Measurements from ENCODE around the gene COL26A1.
"Not testable (repeated sequence)": the region's sequence is repeated elsewhere in the genome, so short reads cannot be mapped to it uniquely, and the experiment has no call there.

Gene COL26A1

DNA sequence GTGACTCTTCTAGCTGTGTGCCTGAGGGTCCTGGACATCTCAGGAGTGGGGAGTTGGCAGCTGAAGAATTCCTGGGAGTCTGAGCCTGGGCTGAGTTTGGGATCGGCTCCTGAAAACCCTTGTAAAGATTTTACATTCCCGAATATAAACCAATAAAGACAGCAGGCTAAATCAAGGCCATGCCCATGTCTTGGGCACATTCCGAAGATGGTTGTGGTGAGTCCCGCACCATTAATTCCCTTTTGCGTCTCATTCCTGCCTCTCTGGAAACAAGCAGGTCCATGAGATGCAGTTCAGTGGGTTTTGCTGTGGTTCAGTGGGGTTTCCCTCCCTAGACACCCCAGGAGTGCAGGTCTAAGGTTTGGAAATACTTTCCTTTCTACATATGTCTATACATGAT, 90.9 kb downstream of the COL26A1 start:
- no peak for DNase-seq

GRCh38 chr7:101457001-101457750, 94.5 kb downstream of the COL26A1 start:
- DNase-seq, result no peak

DNA sequence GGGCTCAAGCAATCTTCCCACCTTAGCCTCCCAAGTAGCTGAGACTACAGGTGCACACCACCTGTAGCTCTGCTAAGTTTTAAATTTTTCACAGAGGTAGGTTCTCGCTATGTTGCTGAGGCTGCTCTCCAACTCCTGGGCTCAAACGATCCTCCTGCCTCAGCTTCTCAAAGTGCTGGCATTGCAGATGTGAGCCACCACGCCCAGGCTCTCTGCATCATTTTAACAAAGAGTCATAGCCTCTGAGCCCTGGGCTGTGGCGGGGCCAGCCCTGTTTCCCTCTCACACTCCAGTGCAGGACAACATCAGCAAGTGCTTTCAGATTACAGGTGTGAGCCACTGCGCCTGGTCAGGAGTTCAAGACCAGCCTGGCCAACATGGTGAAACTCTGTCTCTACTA, 102.5 kb downstream of the COL26A1 start:
- DNase-seq, result no peak

DNA sequence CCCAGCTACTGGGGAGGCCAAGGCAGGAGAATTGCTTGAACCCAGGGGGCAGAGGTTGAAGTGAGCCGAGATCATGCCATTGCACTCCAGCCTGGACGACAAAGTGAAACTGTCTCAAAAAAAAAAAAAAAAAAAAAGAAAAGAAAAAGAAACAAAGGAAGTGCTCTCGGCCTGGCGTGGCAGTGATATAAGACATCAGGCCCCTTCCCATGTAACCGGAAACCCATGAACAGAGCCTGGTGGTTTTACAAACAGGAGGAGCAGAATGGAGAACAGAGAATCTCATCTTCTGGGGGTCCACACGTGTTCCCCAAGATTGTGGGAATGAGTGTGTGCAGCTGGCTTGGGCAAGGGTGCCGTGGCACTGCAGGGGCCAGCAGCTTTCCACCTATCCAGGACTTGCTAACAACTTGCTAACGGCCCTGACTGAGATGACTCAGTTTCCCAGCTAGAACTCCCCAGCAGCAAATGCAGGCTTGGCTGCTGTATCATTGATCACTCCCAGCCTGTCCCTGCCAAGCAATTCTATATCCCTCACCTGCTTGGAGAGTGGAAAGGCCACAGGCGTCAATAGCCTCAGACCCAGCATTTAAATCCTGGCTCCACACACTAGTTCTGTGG, 103.0 kb downstream of the COL26A1 start:
- no peak for DNase-seq

DNA sequence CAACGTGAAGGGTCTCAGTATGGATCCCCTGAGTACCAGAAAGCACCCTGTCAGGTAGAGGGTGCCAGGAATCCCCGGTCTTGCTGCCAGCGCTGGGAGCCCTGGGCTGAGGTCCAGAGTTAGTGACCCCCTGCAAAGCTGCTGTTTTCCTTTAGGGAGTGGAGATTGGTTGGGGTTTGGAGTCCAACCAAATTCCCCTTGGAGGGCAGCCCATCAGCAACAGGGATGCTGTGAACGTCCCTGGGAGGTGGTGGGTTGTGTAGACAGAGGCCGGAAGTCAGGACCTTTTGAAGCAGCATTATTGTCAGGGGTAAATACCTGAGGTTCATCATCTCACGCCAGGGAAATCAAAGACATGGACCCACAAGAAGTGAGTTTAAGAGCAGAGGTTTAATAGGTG, 104.2 kb downstream of the COL26A1 start:
- DNase-seq, result no peak

- DNase-seq, result no peak
Measured at GRCh38 chr7:101468546-101469275, 106.0 kb downstream of the COL26A1 start.

GRCh38 chr7:101470668-101471487, 108.2 kb downstream of the COL26A1 start:
- no peak for DNase-seq

GRCh38 chr7:101474178-101474577, 111.5 kb downstream of the COL26A1 start:
- no peak for DNase-seq

DNA sequence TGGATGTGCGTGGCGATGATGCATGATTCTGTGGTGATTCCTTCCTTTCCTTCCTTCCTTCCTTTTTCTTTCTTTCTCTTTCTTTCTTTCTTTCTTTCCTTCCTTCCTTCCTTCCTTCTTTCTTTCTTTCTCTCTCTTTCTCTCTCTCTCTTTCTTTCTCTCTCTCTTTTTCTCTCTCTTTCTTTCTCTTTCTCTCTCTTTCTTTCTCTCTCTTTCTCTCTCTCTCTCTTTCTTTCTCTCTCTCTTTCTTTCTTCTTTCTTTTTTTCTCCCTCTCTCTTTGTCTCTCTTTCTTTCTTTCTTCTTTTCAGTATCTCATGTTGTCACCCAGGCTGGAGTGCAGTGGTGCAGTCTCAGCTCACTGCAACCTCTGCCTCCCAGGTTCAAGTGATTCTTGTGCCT, 113.0 kb downstream of the COL26A1 start:
- DNase-seq, result not testable (repeated sequence)

DNA sequence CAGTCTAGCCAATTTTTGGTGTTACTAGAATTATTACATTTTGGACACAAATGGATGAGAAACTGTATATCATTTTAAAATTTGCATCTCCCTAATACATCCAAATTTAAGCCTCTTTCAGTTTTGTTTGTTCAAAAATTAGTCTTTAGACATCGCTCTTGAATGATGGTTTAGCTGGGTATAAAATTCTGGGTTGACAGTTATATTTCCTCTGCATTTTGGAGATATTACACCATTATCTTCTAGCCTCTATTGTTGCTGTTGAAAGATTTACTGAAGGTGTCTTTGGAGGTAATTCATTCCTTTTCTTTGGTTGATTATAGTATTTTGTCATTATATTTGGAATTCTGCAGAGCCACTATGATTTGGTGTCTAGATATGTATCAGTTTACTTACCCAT, 116.5 kb downstream of the COL26A1 start:
- DNase-seq, result no peak

GRCh38 chr7:101486056-101486432, 123.4 kb downstream of the COL26A1 start:
- DNase-seq, result not testable (repeated sequence)

- no peak for DNase-seq
Measured at GRCh38 chr7:101486433-101487104, 123.9 kb downstream of the COL26A1 start.

DNA sequence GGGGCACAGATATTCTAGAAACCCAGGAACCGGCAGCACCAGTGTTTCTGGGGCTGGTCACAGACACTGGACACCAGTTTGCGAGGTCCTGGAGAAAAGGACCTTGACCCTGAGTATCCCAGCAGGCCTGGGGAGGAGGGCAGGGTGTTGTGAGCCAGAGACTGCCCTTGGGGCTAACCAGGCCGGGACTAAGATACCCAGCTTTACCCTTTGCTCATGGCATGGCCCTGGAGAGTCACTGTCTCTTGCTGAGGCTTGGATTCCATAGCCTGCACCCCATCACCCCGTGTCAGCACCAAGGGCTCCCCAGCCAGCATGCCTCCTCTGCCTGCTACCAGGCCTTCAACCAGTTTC, 124.4 kb downstream of the COL26A1 start:
- DNase-seq, result no peak

- DNase-seq, result no peak
Measured at GRCh38 chr7:101487753-101488152, 125.1 kb downstream of the COL26A1 start.

GRCh38 chr7:101488826-101489572, 126.3 kb downstream of the COL26A1 start:
- DNase-seq, result no peak

GRCh38 chr7:101490439-101490838, 127.8 kb downstream of the COL26A1 start:
- DNase-seq, result not testable (repeated sequence)

GRCh38 chr7:101491442-101491841, 128.8 kb downstream of the COL26A1 start:
- DNase-seq, result not testable (repeated sequence)

DNA sequence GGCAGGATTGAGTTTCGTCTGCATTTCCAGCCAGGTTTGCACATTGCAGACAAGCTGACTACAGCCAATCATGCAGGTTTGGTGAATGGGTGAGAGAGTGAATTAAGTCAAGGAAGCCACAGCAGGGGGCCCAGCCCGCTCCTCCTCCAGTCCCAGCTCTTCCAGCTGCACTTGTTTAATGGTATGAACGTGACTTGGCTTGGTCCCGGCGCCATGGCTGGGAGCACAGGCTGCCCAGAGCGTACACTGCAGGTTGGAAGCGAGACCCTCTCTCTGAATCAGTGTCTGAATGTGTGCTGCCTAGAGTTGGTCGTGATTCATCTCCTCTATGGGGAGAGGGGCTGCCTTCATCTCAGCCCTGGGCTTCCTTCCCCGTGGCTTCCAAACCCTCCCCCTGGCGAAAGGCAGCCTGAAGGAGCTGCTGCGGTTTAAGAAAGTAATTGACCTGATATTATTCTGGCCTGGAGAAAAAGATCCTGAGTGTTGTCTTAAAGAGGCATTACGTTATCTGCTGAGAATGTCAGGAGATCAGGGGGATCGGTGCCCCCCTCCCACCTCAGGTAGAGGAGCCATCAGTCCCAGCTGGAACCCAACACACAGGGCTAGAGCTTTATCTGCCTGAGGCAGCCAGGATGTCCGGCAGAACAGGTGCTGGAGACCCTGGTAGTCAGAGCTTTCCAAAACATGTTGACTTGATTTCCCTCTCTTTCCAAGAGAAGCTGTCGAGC, 132.1 kb downstream of the COL26A1 start:
- DNase-seq, result no peak

- no peak for DNase-seq
Measured at GRCh38 chr7:101496017-101496416, 133.3 kb downstream of the COL26A1 start.

DNA sequence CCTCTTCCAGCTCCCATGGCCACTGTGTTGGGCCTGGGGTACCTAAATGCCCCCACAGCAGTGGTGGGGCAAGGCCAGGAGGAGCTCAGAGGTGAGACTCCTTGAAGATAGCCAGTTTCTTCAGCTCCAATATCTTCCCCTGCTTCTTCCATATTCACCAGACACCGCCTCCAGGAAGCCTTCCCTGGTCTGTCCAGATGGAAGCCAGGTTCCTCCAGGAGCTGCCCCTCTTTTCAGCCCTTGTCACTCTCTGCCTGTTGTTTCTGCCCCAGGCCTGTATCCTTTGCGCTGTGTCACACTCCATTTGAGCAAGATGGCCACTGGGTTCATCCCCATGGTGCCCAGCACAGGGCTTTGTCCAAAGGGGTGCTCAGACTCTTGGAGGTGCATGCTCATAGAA, 138.7 kb downstream of the COL26A1 start:
- no peak for DNase-seq

Measured in C1 segment of cervical spinal cord (tissue), 14 donors.